Measurements from ENCODE around the gene PRRT2.

The PRRT2 gene

DNA sequence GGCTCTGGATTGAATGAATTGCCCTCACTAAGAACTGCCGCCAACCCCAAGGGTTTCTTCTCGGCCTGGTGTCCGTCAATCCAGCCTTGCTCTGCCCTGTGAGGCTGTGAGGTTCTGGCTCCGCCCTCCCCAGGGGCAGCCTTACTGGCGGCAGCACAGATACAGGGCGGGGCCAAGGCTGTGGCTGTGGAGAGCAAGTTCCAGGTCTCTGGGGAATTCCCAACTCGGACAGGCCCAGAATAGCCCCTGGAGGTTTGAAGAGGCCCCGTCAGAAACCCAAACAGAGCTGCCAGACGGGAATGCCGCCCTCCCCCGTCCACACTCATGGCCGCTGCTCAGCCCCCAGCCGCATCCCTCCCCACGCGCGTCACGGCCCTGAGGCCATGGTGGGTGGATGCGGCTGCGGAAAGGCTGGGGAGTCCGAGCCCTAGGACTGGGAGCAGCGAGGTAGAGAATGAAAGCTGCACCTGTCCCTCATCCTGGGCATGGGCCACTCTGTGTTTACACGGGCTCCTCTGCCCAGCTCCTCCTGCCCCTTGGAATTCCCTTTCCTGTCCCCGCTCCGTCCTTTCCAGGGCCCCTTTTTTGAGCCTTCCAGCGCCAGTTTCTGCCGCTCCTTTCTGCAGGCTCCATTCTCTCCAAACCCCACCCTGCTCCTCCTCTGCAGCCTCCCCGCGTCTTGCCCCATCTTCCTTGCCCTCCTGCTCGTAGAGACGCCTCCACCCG is 660 bp upstream of the PRRT2 start:
- H3K4me3 ChIP-seq (ENCODE audit: low read length) = peak overlapping the region; percentile 65
- H3K4me1 ChIP-seq (ENCODE audit: low read length) = peaks cover 37% of the 10 kb centered on the region
- H4K20me1 ChIP-seq (ENCODE audit: insufficient read depth, low read length) = no peaks in the 10 kb centered on the region
- H3K9me3 ChIP-seq (replicated peaks; ENCODE audit: insufficient read depth, low read length) = no peaks in the 10 kb centered on the region
- H3K27me3 ChIP-seq (replicated peaks; ENCODE audit: insufficient read depth, low read length) = no peaks in the 10 kb centered on the region
- peaks cover 52% of the 10 kb centered on the region for H3F3A ChIP-seq (ENCODE audit: insufficient read depth, low read length)
- peak; percentile 98 for DNase-seq
- H3K36me3 ChIP-seq (replicated peaks; ENCODE audit: insufficient read depth, low read length) = no peaks in the 10 kb centered on the region
- peak overlapping the region; percentile 65 for H2AFZ ChIP-seq (ENCODE audit: low read length)
- peaks cover 34% of the 10 kb centered on the region for H3K79me2 ChIP-seq (ENCODE audit: low read length)
- H3K9ac ChIP-seq (ENCODE audit: low read length) = peak overlapping the region; percentile 64
- TF ChIP-seq EZH2phosphoT487 (IDR thresholded peaks at IDR 0.05; ENCODE audit: low read length) (no peak), EZH2 (optimal IDR thresholded peaks at IDR 0.05; ENCODE audit: low read depth, low read length) (no peak)
- TF ChIP-seq, protein P1, sequence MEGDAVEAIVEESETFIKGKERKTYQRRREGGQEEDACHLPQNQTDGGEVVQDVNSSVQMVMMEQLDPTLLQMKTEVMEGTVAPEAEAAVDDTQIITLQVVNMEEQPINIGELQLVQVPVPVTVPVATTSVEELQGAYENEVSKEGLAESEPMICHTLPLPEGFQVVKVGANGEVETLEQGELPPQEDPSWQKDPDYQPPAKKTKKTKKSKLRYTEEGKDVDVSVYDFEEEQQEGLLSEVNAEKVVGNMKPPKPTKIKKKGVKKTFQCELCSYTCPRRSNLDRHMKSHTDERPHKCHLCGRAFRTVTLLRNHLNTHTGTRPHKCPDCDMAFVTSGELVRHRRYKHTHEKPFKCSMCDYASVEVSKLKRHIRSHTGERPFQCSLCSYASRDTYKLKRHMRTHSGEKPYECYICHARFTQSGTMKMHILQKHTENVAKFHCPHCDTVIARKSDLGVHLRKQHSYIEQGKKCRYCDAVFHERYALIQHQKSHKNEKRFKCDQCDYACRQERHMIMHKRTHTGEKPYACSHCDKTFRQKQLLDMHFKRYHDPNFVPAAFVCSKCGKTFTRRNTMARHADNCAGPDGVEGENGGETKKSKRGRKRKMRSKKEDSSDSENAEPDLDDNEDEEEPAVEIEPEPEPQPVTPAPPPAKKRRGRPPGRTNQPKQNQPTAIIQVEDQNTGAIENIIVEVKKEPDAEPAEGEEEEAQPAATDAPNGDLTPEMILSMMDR (IDR thresholded peaks at IDR 0.05; ENCODE audit: low read length) = no peak
- no peaks in the 10 kb centered on the region for H3K9me2 ChIP-seq (replicated peaks; ENCODE audit: insufficient read depth, low read length)
- H3K4me2 ChIP-seq (ENCODE audit: low read depth, low read length) = peak overlapping the region; percentile 89
- peak overlapping the region; percentile 95; the same call in 1 of the 2 replicates for H3K27ac ChIP-seq (ENCODE audit: low read length)

DNA sequence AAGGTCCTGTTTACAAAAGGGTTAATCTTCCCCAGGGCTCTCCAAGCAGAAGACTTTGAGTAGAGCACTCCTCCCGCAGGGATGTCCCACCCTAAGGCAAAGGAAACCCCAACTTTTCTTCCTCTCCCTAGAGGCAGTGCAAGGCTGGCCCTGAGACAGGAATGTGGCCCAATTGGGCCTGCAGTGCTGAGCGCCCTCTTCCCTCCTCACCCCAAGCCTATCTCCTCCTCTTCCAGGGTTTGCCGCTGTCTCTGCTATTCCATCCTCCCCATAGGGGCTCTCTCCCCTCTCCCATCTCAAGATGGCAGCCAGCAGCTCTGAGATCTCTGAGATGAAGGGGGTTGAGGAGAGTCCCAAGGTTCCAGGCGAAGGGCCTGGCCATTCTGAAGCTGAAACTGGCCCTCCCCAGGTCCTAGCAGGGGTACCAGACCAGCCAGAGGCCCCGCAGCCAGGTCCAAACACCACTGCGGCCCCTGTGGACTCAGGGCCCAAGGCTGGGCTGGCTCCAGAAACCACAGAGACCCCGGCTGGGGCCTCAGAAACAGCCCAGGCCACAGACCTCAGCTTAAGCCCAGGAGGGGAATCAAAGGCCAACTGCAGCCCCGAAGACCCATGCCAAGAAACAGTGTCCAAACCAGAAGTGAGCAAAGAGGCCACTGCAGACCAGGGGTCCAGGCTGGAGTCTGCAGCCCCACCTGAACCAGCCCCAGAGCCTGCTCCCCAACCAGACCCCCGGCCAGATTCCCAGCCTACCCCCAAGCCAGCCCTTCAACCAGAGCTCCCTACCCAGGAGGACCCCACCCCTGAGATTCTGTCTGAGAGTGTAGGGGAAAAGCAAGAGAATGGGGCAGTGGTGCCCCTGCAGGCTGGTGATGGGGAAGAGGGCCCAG is 1.0 kb downstream of the PRRT2 start:
- Histone ChIP-seq H3F3A (ENCODE audit: insufficient read depth, low read length) (peaks cover 50% of the 10 kb centered on the region), H2AFZ (ENCODE audit: low read length) (no peak overlapping the region), H3K9ac (ENCODE audit: low read length) (no peak overlapping the region), H3K27me3 (replicated peaks; ENCODE audit: insufficient read depth, low read length) (no peaks in the 10 kb centered on the region), H3K9me2 (replicated peaks; ENCODE audit: insufficient read depth, low read length) (no peaks in the 10 kb centered on the region), H4K20me1 (ENCODE audit: insufficient read depth, low read length) (no peaks in the 10 kb centered on the region), H3K4me1 (ENCODE audit: low read length) (peaks cover 39% of the 10 kb centered on the region), H3K4me3 (ENCODE audit: low read length) (no peak overlapping the region), H3K79me2 (ENCODE audit: low read length) (peaks cover 42% of the 10 kb centered on the region), H3K27ac (ENCODE audit: low read length) (no peak overlapping the region), H3K9me3 (replicated peaks; ENCODE audit: insufficient read depth, low read length) (no peaks in the 10 kb centered on the region), H3K36me3 (replicated peaks; ENCODE audit: insufficient read depth, low read length) (no peaks in the 10 kb centered on the region), H3K4me2 (ENCODE audit: low read depth, low read length) (no peak overlapping the region)
- no peak for DNase-seq
- TF ChIP-seq EZH2 (optimal IDR thresholded peaks at IDR 0.05; ENCODE audit: low read depth, low read length) (no peak), EZH2phosphoT487 (IDR thresholded peaks at IDR 0.05; ENCODE audit: low read length) (no peak)
- TF ChIP-seq, protein P1 (IDR thresholded peaks at IDR 0.05; ENCODE audit: low read length) = no peak

DNA sequence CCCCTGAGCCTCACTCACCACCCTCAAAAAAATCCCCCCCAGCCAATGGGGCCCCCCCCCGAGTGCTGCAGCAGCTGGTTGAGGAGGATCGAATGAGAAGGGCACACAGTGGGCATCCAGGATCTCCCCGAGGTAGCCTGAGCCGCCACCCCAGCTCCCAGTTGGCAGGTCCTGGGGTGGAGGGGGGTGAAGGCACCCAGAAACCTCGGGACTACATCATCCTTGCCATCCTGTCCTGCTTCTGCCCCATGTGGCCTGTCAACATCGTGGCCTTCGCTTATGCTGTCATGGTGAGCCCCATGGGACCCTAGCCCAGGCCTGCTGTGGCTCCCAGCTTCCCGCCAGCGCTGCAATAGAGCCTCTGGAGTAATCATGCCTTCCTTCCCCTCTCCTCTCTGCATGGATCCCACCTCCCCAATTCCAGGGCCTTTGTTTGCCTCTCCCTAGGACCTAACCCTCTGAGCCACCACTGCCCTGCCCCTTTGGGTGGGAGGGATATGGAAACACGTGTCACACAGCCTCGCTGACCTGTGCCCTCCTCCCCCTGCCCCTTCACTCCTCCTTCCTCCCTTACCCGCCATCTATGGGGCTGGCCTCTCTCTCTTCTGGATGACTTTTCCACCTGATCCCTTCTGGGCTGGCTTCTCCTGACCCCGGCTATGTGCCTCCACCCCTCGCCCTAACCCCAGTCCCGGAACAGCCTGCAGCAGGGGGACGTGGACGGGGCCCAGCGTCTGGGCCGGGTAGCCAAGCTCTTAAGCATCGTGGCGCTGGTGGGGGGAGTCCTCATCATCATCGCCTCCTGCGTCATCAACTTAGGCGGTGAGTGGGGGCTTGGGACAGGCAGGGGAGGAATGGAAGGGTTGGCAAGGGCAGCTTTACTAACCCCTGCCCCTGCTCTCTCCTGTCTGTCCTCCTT is 1.9 kb downstream of the PRRT2 start:
- Histone ChIP-seq H3K79me2 (ENCODE audit: low read length) (peaks cover 42% of the 10 kb centered on the region), H3K9ac (ENCODE audit: low read length) (no peak overlapping the region), H3K4me3 (ENCODE audit: low read length) (no peak overlapping the region), H2AFZ (ENCODE audit: low read length) (no peak overlapping the region), H3K4me1 (ENCODE audit: low read length) (peaks cover 36% of the 10 kb centered on the region), H3K4me2 (ENCODE audit: low read depth, low read length) (no peak overlapping the region), H4K20me1 (ENCODE audit: insufficient read depth, low read length) (no peaks in the 10 kb centered on the region), H3K27ac (ENCODE audit: low read length) (no peak overlapping the region), H3F3A (ENCODE audit: insufficient read depth, low read length) (peaks cover 41% of the 10 kb centered on the region), H3K9me3 (replicated peaks; ENCODE audit: insufficient read depth, low read length) (no peaks in the 10 kb centered on the region), H3K36me3 (replicated peaks; ENCODE audit: insufficient read depth, low read length) (no peaks in the 10 kb centered on the region), H3K9me2 (replicated peaks; ENCODE audit: insufficient read depth, low read length) (no peaks in the 10 kb centered on the region), H3K27me3 (replicated peaks; ENCODE audit: insufficient read depth, low read length) (no peaks in the 10 kb centered on the region)
- TF ChIP-seq EZH2phosphoT487 (IDR thresholded peaks at IDR 0.05; ENCODE audit: low read length) (no peak), EZH2 (optimal IDR thresholded peaks at IDR 0.05; ENCODE audit: low read depth, low read length) (no peak)
- TF ChIP-seq, protein P1 (IDR thresholded peaks at IDR 0.05; ENCODE audit: low read length) = no peak
- DNase-seq = no peak
